SJCRH30 (cell line): Measurements from ENCODE around the gene TRPM4. TPM values are rescaled to one million over a fixed set of nuclear protein-coding genes. Genes with fewer than 3 reads are reported as not detected.
"Not testable (repeated sequence)": the region's sequence is repeated elsewhere in the genome, so short reads cannot be mapped to it uniquely, and the experiment has no call there.

Experiments
- DNase-seq, 2 experiments: peaks; one replicate each; pipeline ENCODE4 v3.0.0-alpha.2; 2015 to 2020
- H3K27ac ChIP-seq: fragments of 250-450 bp; sonication (Bioruptor Pico); 2 replicates; pipeline ENCODE4 v1.5.1; 2020; ENCODE audit warnings: mild to moderate bottlenecking, moderate library complexity
- H3K27me3 ChIP-seq: fragments of 250-450 bp; sonication (Bioruptor Pico); 2 replicates; pipeline ENCODE4 v1.5.1; 2020; ENCODE audit warnings: mild to moderate bottlenecking, moderate library complexity
- H3K36me3 ChIP-seq: fragments of 250-450 bp; sonication (Bioruptor Pico); 2 replicates; pipeline ENCODE4 v1.5.1; 2020; ENCODE audit warnings: mild to moderate bottlenecking, moderate library complexity
- H3K4me1 ChIP-seq: fragments of 250-450 bp; sonication (Bioruptor Pico); 2 replicates; pipeline ENCODE4 v1.5.1; 2020; ENCODE audit warnings: mild to moderate bottlenecking, moderate library complexity
- H3K4me3 ChIP-seq: fragments of 250-450 bp; sonication (Bioruptor Pico); 2 replicates; pipeline ENCODE4 v1.5.1; 2020; ENCODE audit warnings: mild to moderate bottlenecking, moderate library complexity
- H3K9me3 ChIP-seq: fragments of 250-450 bp; sonication (Bioruptor Pico); replicated peaks from 2 replicates; pipeline ENCODE4 v1.5.1; 2020; ENCODE audit warnings: mild to moderate bottlenecking, moderate library complexity
- total RNA-seq: library from RNA; depleted of rRNA; stranded (reverse); fragments of >200 nt; shearing (Covaris generic); gene quantifications from 2 replicates; pipeline ENCODE4 v1.2.3, GENCODE V29; 2014

Gene TRPM4
- total RNA-seq, 1 experiment from 2014 or later: 1.2 TPM

GRCh38 chr19:49210108-49210900, 52.7 kb downstream of the TRPM4 start:
- Histone ChIP-seq H3K4me1 (0 out of 2 replicates have a peak, but pooled peaks cover 2% of the 10 kb centered on the region), H3K27me3 (no peaks in the 10 kb centered on the region), H3K4me3 (no peak overlapping the region), H3K9me3 (no peaks in the 10 kb centered on the region), H3K36me3 (no peaks in the 10 kb centered on the region), H3K27ac (no peak overlapping the region)
- DNase-seq: peak; percentile 17 to 39

- H3K4me3 ChIP-seq: no peak overlapping the region
- no peaks in the 10 kb centered on the region for H3K27me3 ChIP-seq
- H3K9me3 ChIP-seq: no peaks in the 10 kb centered on the region
- H3K36me3 ChIP-seq: no peaks in the 10 kb centered on the region
- H3K4me1 ChIP-seq: 0 out of 2 replicates have a peak, but pooled peaks cover 2% of the 10 kb centered on the region
- H3K27ac ChIP-seq: no peak overlapping the region
- DNase-seq: no peak
Measured at GRCh38 chr19:49210901-49211451, 53.4 kb downstream of the TRPM4 start.

GRCh38 chr19:49212016-49212701, 54.6 kb downstream of the TRPM4 start:
- Histone ChIP-seq H3K27me3 (no peaks in the 10 kb centered on the region), H3K4me3 (no peak overlapping the region), H3K4me1 (0 out of 2 replicates have a peak, but pooled peaks cover 2% of the 10 kb centered on the region), H3K9me3 (no peaks in the 10 kb centered on the region), H3K27ac (no peak overlapping the region), H3K36me3 (no peaks in the 10 kb centered on the region)
- DNase-seq: no peak

- no peak for DNase-seq
- Histone ChIP-seq H3K27me3 (no peaks in the 10 kb centered on the region), H3K9me3 (no peaks in the 10 kb centered on the region), H3K27ac (no peak overlapping the region), H3K4me1 (no peaks in the 10 kb centered on the region), H3K36me3 (no peaks in the 10 kb centered on the region), H3K4me3 (no peak overlapping the region)
Measured at GRCh38 chr19:49213791-49214190, 56.2 kb downstream of the TRPM4 start.

GRCh38 chr19:49214701-49215100, 57.1 kb downstream of the TRPM4 start:
- no peak overlapping the region for H3K27ac ChIP-seq
- no peaks in the 10 kb centered on the region for H3K4me1 ChIP-seq
- H3K9me3 ChIP-seq: no peaks in the 10 kb centered on the region
- H3K36me3 ChIP-seq: no peaks in the 10 kb centered on the region
- no peak for DNase-seq
- no peak overlapping the region for H3K4me3 ChIP-seq
- no peaks in the 10 kb centered on the region for H3K27me3 ChIP-seq

- no peaks in the 10 kb centered on the region for H3K27me3 ChIP-seq
- DNase-seq: no peak
- no peaks in the 10 kb centered on the region for H3K4me1 ChIP-seq
- H3K4me3 ChIP-seq: no peak overlapping the region
- no peaks in the 10 kb centered on the region for H3K36me3 ChIP-seq
- H3K9me3 ChIP-seq: no peaks in the 10 kb centered on the region
- no peak overlapping the region for H3K27ac ChIP-seq
Measured at GRCh38 chr19:49216071-49216470, 58.5 kb downstream of the TRPM4 start.

- no peaks in the 10 kb centered on the region for H3K4me1 ChIP-seq
- no peaks in the 10 kb centered on the region for H3K36me3 ChIP-seq
- H3K4me3 ChIP-seq: no peak overlapping the region
- H3K27me3 ChIP-seq: no peaks in the 10 kb centered on the region
- no peak overlapping the region for H3K27ac ChIP-seq
- DNase-seq: no peak
- no peaks in the 10 kb centered on the region for H3K9me3 ChIP-seq
Measured at GRCh38 chr19:49217382-49217781, 59.8 kb downstream of the TRPM4 start.

- Histone ChIP-seq H3K4me1 (no peaks in the 10 kb centered on the region), H3K4me3 (no peak overlapping the region), H3K27me3 (no peaks in the 10 kb centered on the region), H3K27ac (no peak overlapping the region), H3K36me3 (no peaks in the 10 kb centered on the region), H3K9me3 (no peaks in the 10 kb centered on the region)
- DNase-seq: no peak
Measured at GRCh38 chr19:49222011-49222410, 64.4 kb downstream of the TRPM4 start.

- no peaks in the 10 kb centered on the region for H3K27me3 ChIP-seq
- no peaks in the 10 kb centered on the region for H3K4me1 ChIP-seq
- no peaks in the 10 kb centered on the region for H3K36me3 ChIP-seq
- H3K4me3 ChIP-seq: no peak overlapping the region
- H3K9me3 ChIP-seq: no peaks in the 10 kb centered on the region
- H3K27ac ChIP-seq: no peak overlapping the region
- no peak for DNase-seq
Measured at GRCh38 chr19:49222528-49222927, 64.9 kb downstream of the TRPM4 start.

GRCh38 chr19:49223472-49223871, 65.9 kb downstream of the TRPM4 start:
- DNase-seq: no peak
- Histone ChIP-seq H3K4me3 (no peak overlapping the region), H3K27ac (no peak overlapping the region)

GRCh38 chr19:49224441-49224840, 66.8 kb downstream of the TRPM4 start:
- not testable (repeated sequence) for H3K27me3 ChIP-seq, H3K36me3 ChIP-seq, DNase-seq, H3K9me3 ChIP-seq, H3K4me3 ChIP-seq, H3K27ac ChIP-seq, H3K4me1 ChIP-seq

More at GRCh38 chr19:49223472-49223871, 65.9 kb downstream of the TRPM4 start:
- Histone ChIP-seq H3K9me3 (no peaks in the 10 kb centered on the region), H3K27me3 (no peaks in the 10 kb centered on the region), H3K36me3 (no peaks in the 10 kb centered on the region), H3K4me1 (no peaks in the 10 kb centered on the region)

- H3K9me3 ChIP-seq: no peaks in the 10 kb centered on the region
- H3K27ac ChIP-seq: no peak overlapping the region
- no peaks in the 10 kb centered on the region for H3K36me3 ChIP-seq
- no peaks in the 10 kb centered on the region for H3K4me1 ChIP-seq
- H3K27me3 ChIP-seq: no peaks in the 10 kb centered on the region
- DNase-seq: peak; percentile 71 to 73
- H3K4me3 ChIP-seq: no peak overlapping the region
Measured at GRCh38 chr19:49224879-49225278, 67.3 kb downstream of the TRPM4 start.

GRCh38 chr19:49229416-49229815, 71.8 kb downstream of the TRPM4 start:
- no peaks in the 10 kb centered on the region for H3K4me1 ChIP-seq
- H3K9me3 ChIP-seq: no peaks in the 10 kb centered on the region
- H3K4me3 ChIP-seq: no peak overlapping the region
- H3K36me3 ChIP-seq: no peaks in the 10 kb centered on the region
- no peak for DNase-seq
- H3K27me3 ChIP-seq: no peaks in the 10 kb centered on the region
- H3K27ac ChIP-seq: no peak overlapping the region

GRCh38 chr19:49231389-49231788, 73.8 kb downstream of the TRPM4 start:
- H3K9me3 ChIP-seq: no peaks in the 10 kb centered on the region
- no peaks in the 10 kb centered on the region for H3K27me3 ChIP-seq
- H3K36me3 ChIP-seq: no peaks in the 10 kb centered on the region
- H3K4me1 ChIP-seq: no peaks in the 10 kb centered on the region
- H3K4me3 ChIP-seq: no peak overlapping the region
- no peak for DNase-seq
- H3K27ac ChIP-seq: no peak overlapping the region

GRCh38 chr19:49231804-49232203, 74.2 kb downstream of the TRPM4 start:
- DNase-seq: no peak
- H3K4me1 ChIP-seq: no peaks in the 10 kb centered on the region
- H3K4me3 ChIP-seq: no peak overlapping the region
- no peaks in the 10 kb centered on the region for H3K36me3 ChIP-seq
- no peak overlapping the region for H3K27ac ChIP-seq
- H3K27me3 ChIP-seq: no peaks in the 10 kb centered on the region
- no peaks in the 10 kb centered on the region for H3K9me3 ChIP-seq
